LNCaP clone FGC (cell line): ENCODE results near the gene PRDM16.

Experiments used
- DNase-seq: peaks from one replicate; pipeline ENCODE4 v3.0.0-alpha.2; 2011; ENCODE audit warnings: low read depth
- H3K4me3 ChIP-seq: 2 replicates; pipeline ENCODE4 v1.5.1; 2011; ENCODE audit warnings: mild to moderate bottlenecking, low read depth, low read length, control low read depth
- TF ChIP-seq, protein P1 (sequence below): IDR thresholded peaks from 2 replicates; pipeline ENCODE4 v1.5.1; 2012; ENCODE audit warnings: mild to moderate bottlenecking; ENCODE audit not compliant: control insufficient read depth, insufficient read depth; ENCODE audit errors: extremely low read depth

Gene PRDM16

DNA sequence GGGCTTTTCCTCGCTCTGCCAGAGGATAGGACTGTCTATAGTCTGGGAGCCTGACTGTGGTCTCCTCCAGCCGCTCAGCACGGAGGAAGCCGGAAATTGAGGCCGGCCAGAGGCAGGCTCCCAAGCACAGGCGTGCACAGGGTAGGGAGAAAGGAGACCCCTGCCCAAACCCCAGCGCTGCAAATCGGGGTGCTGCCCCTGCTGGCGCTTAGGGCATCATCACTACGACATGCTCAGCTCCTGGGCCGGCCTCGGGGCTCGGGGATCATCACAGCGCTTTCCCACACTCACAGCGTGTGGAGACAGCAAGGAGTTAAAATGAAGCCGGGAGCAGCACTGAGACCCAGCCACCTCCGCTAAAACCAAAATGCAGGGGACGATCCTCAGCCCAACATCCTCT lies 322.7 kb downstream of the PRDM16 start:
- TF ChIP-seq, protein P1, sequence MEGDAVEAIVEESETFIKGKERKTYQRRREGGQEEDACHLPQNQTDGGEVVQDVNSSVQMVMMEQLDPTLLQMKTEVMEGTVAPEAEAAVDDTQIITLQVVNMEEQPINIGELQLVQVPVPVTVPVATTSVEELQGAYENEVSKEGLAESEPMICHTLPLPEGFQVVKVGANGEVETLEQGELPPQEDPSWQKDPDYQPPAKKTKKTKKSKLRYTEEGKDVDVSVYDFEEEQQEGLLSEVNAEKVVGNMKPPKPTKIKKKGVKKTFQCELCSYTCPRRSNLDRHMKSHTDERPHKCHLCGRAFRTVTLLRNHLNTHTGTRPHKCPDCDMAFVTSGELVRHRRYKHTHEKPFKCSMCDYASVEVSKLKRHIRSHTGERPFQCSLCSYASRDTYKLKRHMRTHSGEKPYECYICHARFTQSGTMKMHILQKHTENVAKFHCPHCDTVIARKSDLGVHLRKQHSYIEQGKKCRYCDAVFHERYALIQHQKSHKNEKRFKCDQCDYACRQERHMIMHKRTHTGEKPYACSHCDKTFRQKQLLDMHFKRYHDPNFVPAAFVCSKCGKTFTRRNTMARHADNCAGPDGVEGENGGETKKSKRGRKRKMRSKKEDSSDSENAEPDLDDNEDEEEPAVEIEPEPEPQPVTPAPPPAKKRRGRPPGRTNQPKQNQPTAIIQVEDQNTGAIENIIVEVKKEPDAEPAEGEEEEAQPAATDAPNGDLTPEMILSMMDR: no peak
- H3K4me3 ChIP-seq: no peak overlapping the region
- DNase-seq: no peak

DNA sequence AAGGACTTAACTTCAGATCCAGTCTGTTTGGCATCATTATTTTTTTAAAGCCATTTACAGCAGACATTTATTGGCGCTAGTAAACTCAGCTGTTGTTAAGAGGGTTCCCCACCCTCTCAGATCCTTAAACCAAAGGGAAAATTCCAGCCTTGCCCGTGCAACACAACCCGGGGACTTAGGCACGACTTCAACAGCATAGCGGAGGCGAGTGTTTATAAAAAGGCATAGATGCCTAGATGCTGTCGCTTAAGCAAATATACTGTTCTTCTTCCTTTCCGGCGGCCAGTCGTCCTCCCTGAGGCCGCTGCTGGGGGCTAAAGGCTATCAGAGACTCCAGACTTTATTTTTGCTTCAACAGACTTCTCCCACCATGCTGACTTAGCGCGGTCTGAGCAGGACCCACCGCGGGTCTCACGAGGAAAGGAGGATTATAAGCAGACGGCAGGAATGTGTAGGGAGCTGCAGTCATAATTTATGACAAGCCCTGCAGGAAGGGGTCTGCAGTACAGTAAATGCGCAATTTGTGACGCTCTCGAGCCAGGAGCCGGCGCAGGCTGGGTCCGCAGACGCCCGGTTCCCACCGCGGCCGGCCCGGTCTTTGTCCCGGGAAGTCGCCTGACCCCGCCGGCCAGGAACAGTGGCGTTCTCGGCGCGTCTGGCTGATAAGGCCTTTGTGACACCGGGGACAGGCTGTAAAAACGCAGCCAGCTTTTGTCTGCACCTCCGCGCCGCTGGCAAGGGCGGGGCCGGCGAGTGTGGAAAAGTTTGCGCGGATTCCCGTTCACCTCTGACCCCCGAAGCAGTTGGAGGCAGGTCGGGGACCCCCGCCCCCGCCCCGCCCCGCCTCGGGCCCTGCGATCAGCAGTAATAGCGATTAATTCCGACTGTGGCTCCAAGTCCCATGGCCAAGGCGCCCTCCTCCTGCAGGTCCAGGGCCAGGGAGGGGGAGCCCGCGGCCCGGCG lies 324.3 kb downstream of the PRDM16 start:
- no peak for DNase-seq
- TF ChIP-seq, protein P1: no peak
- peak overlapping the region; percentile 4; the same call in 1 of the 2 replicates for H3K4me3 ChIP-seq

DNA sequence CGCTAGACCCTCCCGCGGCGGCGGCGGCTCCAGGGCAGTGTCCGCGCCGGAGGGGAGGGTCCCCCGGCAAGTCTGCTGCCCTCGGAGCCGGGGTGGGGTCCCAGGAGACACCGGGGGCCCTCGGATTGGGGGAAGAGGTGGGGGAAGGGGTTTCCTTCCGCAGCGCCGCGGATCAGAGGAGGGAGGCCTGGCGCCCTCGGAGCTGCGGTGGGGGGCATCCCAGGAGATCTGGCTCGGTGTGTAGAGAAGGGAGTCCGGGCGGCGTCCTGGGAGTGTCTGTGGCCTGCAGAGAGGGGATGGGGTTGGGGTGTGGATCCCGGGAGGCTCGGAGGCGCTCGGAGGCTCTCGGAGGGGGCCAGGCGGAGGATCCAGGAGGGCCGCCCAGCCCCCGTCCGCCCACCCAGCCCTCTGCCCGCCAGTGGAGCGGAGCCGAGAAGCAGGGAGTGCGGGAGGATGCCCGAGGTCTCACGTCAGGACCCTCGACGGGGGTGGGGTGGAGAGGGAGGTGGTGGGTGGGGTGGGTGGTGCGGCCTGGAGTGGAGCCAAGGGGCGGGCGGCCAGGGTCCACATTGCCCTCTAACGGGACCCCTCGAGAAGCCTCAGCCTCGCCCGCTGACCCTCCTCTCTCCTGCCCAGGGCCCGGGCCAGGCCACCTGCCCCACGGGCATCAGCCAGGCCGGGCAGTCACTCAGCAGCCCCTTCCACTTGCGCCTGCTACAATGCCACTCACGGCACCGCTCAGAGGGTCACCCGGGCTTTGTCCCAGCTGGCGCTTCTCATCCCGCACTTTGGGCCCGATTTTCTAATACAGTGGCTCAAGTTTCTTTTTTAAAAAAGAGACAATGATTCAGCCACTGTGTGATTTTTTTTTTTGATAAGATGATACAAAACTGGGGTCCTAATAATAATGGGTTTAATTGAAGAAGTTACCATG lies 325.3 kb downstream of the PRDM16 start:
- no peak for DNase-seq
- H3K4me3 ChIP-seq: no peak overlapping the region
- TF ChIP-seq, protein P1: no peak

DNA sequence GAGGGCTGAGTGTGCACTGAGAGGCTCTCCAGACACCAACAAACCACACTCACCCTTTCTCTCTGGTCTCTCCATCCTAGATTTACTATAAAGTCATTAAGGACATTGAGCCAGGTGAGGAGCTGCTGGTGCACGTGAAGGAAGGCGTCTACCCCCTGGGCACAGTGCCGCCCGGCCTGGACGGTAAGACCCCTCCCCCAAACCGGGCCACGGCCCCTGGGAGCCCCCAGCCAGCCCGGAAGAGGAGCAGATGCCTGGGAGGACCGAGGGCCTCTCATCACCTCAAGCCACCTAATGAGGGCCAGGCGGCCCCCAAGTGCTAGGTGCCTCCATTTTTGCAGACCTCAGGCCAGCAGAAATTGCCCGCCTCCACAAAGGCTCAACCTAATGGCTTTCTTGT lies 327.4 kb downstream of the PRDM16 start:
- TF ChIP-seq, protein P1: no peak
- DNase-seq: no peak

DNA sequence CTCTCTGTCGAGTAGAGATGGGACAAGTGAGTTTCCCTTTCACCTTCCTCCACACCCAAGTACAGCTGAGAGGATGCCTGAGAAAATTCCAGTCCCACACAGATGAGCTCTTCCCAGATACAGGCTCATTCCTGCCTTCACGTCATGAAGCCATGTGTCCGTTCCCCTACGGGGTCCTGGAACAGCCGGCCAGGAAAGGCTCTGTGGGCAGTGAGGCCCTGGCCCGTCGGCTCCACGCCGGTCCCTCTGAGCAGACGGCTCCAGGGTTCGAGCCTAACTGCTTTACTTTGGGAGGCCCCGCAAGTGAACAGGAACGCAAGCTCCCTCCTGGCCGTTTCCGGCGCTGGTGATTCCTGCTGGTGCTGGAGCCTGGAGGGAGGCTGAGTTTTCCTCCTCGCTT lies 328.3 kb downstream of the PRDM16 start:
- TF ChIP-seq, protein P1: no peak
- no peak overlapping the region for H3K4me3 ChIP-seq
- DNase-seq: no peak

More for the DNA sequence above, 327.4 kb downstream of the PRDM16 start:
- no peak overlapping the region for H3K4me3 ChIP-seq

DNA sequence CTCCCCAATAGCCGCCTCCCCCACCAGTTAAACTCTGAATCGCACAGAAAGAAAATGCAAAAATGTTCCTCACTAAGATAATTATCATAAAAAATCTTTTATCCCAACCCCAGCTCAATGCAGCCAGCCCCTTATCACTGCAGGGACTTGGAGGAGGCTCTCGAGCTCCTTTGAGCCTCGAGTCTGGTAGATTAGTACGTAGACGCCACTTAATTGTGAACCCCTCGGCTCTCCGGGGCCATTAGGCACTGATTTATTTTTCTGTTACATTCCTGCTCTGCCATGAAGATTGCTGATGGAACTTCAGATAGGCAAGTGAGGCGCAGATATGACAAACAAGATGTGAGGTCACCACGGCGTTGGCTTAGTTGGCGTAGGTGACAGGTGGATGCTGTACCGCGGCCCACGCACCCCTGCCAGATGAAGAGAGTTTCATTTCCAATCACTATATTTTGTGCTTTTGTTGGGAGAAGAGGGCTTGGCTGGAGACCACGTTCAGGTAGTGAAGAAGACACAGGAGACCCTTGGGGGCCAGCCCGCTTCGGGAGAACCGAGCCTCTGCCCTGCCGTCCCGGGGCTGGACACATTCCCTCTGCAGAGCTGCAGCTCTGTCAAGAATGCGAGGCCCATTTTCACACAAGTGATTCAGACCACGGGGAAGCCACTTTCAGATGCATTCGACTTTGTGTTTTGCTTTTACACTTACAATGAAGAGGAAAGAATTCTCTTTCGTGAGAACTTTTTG lies 329.6 kb downstream of the PRDM16 start:
- DNase-seq: no peak
- no peak overlapping the region for H3K4me3 ChIP-seq
- TF ChIP-seq, protein P1: no peak
